GM19193 (cell line): ENCODE measurements around the gene CAMKMT.

ENCODE experiments used
- POLR2A ChIP-seq: IDR thresholded peaks from 4 replicates; pipeline ENCODE4 v1.6.1; 2011; ENCODE audit not compliant: insufficient read depth, insufficient read length; ENCODE audit errors: extremely low read depth

The CAMKMT gene

DNA sequence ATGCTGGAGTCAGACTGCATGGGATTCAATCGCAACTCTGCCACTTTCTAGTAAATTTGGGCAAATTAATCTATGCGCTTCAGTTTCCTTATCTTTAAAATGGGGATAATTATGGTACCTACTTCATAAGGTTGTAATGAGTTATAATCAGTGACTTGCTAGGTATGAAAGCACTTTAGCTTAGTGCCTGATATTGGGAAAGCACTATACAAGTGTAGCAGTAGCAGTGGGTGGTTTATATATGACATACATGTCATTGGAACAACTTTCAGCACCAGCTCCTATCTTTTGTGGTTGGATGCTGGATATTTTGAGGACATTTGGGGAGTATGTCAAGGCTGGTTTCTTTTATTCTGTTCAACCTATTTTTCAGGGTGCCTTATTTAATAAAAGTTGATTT, 277.7 kb downstream of the CAMKMT start:
- TF ChIP-seq POLR2A: no peak

DNA sequence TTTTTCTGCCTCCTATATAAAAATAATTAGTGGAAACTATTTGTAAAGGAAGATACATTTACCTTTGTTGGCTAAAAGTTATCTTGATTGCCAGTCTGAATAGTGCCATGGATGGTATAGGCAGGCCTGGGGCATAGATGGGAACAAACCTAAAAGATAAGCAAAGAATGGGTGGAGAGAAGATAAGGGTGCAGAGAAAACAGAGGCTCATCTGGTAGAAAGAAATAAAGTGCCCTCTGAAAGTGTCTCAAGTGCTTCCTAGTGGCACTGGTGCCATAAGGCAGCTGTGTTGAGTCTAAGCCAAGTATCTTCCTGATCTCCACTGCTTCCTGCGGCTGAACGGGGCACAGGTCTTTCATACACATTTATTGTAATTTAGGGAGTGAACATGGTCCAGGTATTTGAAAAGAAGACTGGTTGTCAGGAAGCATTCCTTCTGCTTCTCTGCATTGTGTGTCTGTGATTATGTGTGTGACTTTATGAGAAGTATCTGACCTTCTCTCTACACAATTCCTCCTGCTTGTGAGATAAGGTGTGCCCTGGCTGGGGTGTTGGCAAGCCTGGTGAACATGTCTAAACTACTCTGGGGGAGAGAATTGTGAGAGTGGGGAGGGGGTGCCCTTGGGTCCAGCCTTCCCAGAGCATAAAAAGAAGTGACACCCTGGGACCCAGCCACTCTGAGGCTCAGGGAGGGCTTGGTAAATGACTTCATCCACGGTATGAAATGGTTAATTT, 280.5 kb downstream of the CAMKMT start:
- TF ChIP-seq POLR2A: no peak

DNA sequence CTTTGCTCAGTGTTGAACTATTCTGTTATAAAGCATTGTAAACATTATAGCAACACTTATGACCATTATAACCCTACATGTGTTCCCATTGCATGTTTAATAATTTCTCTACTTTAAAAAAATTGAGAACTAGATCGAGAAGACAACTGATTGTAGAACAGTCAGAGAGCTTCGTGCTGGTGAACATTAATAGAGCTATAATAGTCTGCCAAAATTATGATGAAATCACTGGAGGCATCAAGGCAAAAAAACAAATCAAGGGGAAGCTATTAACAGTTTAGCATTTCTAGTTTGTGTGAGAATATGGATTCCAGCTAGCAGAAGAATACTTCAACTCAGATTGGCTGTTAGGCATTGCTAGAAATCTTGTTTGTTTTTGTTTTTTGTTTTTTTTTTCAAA, 284.2 kb downstream of the CAMKMT start:
- no peak for TF ChIP-seq POLR2A

DNA sequence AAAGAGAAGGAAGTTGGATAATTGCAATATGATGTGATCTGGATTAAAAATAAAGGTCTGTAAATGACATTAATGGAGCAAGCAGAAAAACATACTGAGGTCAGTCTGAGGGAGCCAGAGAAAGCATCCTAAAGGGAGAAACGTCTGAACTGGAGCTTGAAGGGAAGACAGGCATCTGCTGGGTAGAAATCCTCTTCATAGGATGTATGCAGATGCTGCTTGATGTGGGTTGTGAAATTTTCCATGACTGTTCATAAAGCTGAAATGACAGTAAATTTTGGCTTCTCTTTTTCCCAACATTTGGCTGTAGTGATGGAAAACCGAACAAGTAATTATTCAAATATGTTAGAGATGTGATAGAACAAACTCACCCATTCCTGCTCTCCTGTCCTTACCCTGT, 287.6 kb downstream of the CAMKMT start:
- TF ChIP-seq POLR2A: no peak

DNA sequence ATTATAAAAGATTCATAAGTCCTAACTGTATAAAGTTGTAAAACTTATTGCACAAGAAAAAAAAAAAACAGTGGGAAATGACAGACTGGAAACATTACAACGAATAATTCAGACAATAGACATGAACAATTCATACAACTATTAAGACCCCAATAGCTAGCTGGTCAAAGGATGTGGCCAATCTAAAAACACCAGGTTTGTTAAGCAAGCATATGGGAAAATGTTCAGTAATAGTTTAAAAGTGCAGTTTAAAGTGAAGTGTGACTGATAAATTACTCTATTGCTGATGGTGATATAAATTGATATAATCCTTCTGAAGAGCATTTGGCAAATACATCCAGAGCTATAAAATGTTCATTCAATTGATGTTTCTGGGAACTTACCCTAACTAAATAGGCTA, 289.0 kb downstream of the CAMKMT start:
- TF ChIP-seq POLR2A: no peak

DNA sequence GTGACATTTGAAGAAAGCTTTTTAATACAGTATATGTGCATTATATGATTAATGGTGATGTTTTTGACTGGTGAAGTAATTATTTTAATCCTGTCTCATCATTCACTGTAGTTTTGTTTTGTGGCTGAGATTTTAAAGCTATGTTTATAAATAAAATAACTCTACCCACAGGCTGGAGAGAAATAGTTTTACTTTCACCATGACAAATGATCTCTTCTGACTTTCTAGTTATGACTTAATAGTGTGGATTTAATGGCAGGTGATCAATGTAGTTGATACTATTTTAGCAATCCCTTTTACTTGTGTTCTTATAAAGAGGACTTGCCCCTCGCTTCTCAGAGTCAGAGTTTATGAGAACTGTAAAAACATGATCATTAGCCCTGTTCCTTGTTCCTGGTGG, 290.2 kb downstream of the CAMKMT start:
- TF ChIP-seq POLR2A: no peak

DNA sequence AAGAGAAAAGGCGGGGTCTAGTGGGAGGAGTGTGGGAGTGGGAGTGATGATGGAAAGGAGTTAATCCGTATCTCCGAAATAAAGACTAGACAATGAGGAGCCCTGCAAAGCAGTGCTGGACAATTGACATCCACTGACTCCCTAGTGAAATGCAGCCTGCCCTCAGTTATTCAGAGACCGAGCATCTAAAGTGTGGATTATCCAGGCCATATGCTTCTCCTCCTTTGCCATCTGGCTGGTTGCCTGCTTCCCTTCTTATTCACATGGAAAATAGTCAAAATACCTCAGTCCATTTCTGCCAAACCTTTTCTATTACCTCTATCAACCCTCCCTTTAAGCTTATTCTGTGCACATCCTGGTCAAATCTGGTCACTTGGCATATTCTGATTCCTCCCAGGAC, 291.0 kb downstream of the CAMKMT start:
- TF ChIP-seq POLR2A: no peak

DNA sequence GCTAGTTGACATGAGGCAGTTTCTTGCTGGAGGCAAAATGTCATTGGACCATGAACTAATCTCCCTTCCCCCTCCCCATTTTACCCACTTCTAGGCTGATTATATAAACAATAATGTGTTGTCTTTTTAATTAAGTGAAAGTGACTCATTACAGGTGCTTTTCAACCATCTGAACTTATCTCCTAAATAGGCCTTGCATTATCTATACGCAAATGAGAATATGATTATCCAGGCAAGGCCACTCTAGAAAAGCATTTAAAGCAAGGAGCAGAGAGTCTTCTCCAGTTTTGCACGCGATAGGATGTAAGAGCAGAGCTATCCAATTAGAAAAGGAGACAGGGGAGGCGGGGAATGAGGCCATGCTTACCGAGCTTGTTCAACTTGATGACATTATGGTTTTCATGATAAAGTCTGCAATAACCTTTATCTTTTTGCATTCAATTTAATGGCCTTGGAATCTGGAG, 293.7 kb downstream of the CAMKMT start:
- TF ChIP-seq POLR2A: no peak

DNA sequence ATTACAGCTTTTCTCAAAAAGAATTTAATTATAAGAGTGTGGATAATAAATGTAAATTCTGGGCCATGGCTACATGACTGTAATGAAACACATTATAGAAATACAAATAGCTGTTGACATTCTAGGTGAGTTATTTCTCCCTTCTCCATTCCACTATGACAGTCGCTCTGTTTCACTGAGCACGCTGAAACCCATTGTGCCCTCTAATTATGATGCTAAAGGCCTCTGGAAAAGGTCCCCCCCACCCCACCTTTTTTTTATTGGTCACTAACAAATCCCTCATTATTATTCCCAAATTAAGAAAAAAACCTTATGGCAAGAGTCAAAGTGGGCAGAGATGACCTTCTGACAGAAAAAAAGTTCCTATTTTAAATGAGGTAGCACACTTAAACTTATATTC, 294.7 kb downstream of the CAMKMT start:
- no peak for TF ChIP-seq POLR2A

DNA sequence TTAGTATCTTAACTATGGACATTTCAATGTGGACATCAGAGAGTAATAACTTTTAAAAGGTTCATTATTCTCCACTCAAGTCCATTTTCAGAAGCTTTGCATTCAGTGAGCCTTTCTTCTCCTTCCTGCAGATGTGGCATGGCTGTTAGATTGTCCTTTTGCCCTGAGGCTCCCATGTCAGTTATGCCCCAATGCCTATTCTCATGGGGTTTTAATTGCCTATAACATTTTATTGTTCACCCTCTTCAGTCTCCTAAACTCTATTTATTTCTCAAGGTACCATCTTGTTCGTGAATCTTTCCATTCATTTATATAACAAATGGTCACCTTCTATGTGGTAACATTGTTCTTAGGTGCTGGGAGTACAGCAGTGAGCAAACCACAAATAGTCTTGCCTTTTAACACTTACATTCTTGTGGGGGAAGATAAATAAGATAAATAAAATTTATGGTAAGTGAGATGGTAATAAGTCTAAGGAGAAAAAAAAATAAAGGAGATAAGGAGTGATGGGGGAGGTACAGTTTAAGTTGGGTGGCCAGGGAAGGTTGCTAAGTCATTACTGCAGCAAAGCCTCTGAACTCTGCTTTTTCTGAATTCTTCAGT, 301.8 kb downstream of the CAMKMT start:
- no peak for TF ChIP-seq POLR2A

DNA sequence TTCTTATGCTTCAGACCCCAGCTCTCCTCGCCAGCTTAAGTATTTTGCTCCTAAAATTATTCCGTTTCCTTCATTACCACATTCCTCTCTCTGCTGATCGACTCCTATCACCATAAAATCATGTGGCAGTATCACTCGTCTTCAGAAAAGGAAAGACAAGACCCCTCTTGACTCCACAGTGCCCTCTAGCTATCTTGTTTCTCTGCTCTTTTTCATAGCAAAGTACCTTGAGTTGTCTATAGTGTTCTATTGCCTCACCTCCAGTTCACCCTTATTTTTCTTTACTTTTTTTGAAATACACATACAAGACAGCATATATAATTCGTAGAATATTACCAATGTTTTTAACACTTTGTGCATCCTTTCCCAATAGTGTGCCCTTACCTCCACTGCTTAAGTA, 306.6 kb downstream of the CAMKMT start:
- TF ChIP-seq POLR2A: no peak

DNA sequence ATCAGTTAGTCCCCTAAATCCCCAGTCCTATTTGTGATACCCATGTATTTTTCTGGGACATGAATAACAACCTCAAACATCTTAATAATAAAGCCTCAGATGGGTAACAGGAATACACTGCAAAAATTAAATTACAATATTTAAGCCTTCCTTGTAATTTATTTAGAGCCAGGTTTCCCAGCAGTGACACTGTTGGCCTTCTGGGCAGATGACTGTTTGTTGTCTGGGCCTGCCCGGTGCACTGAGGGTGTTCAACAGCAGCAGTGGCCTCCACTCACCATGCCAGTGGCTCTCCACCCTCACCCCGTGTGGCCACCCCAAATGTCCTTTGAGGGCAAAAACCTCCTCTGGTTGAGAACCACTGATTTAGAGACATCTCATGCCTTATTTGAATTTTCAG, 309.5 kb downstream of the CAMKMT start:
- TF ChIP-seq POLR2A: no peak

DNA sequence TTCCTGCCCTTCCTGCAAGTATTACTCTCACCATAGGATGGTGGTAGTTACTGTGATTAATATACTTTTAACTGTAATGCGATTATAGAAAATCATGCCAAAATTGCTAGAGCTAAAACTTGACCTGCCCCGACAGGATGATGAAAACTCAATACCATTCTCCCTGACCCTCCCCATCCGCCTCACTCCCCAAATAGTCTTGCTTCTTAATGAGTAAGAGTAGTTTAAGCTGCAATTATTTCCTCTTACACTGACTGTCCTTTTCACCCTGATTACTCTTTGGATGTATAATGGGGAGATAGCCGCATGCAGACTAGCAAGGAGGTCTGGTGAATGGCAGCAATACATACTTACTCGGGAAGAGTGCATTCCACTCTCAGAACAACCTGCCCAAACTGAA, 310.2 kb downstream of the CAMKMT start:
- no peak for TF ChIP-seq POLR2A

DNA sequence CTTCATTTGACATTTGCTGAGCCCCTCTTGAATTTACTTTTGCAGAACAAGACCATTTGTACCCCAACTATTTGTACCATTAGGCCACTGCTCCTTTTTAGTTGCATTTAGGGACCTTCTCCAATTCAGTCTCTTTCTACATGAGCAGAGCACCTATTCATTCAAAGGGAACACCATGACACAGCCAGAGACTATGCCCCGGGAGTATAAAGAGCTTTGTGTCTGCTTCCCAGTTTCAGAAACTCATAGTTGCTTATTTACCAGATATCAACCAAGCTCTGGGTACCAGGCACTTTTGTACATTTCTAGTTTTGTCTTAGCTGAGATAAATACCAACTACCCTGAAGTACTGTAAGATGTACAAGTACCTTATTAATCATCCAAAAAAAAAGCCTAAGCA, 310.7 kb downstream of the CAMKMT start:
- no peak for TF ChIP-seq POLR2A

DNA sequence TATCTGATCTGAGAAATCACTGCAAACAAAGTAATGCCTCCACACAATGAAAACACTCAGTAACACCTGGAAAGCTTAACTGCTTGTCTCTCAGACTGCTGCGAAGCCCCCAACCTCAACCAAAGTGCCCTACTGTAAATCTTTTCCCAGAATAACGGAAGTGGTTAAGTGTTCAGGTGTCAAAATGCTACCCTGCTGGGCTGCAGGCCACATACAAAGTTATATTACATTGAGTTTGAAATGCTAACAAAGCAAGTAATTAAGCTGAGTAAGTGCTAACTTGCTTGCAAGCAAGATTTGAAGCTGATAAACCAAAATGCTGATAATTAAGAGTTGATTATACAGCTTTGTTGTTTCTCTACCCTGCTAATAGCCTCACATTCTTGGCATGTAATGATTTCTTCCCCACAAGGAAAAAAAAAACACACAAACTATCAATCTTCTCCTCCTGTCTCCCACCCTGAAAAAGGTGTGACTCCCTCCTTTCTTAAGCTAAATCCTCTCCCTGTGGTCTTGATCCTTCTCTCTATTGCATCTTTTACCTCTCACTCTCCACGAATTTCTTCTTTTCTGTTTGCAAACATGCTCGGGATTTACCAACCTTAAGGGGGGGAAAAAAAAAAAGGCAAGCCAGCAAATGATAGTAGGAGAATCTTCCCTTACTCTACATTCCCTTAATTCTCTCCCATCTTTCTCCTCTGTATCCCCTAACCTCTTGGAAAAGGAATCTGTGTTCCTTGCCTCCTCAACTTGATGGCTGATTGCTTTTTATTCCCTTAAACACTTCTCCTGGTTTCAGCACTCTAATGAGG, 312.9 kb downstream of the CAMKMT start:
- TF ChIP-seq POLR2A: no peak

DNA sequence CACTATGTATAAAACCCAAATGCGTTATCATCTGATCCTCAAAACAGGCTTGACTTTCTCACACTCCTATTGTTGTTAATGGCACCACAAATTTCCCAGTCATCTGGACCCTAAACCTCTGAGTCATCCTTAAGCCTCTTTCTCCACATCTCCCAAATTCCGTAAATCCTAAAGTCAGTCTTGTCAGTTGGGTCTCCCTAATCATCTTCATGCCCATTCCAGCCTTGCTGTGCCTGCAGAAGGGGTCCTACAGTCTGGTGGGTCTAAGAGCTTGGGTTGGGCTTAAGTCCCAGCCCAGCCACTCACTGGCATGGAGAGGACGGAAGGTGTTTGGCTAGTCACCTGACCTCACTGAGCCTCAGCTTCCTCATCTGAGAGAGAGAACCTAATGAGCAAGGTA, 314.6 kb downstream of the CAMKMT start:
- TF ChIP-seq POLR2A: no peak
